Cardiac fibroblast (primary cell): Measurements from ENCODE around the gene NSUN2.

Source experiments
- DNase-seq, 2 donors: peaks; one replicate each; pipeline versions ENCODE4 v3.0.0 to v3.0.0-alpha.2; 2010; ENCODE audit warnings: low read depth in 2 of 2
- H3K4me3 ChIP-seq, 2 donors: replicated peaks in 1 of 2; 1 replicate in 1 of 2; 2 replicates in 1 of 2; pipeline ENCODE4 v1.5.1; 2011; ENCODE audit warnings: low read depth in 2 of 2, low read length in 2 of 2, mild to moderate bottlenecking in 2 of 2, moderate library complexity in 1 of 2
- CTCF ChIP-seq: IDR thresholded peaks from one replicate; pipeline ENCODE4 v1.5.1; 2011; ENCODE audit warnings: low read depth, mild to moderate bottlenecking, low read length, inconsistent platforms

The NSUN2 gene

GRCh38 chr5:6626508-6626907, 6.3 kb downstream of the NSUN2 start:
- no peak overlapping the region for H3K4me3 ChIP-seq
- TF ChIP-seq CTCF: no peak
- DNase-seq: no peak

GRCh38 chr5:6623941-6624340, 8.9 kb downstream of the NSUN2 start:
- no peak for TF ChIP-seq CTCF
- DNase-seq: no peak
- H3K4me3 ChIP-seq: no peak overlapping the region

- TF ChIP-seq CTCF: no peak
- H3K4me3 ChIP-seq: no peak overlapping the region
- no peak for DNase-seq
These were observed 9.6 kb downstream of the NSUN2 start for GRCh38 chr5:6623228-6623627.

GRCh38 chr5:6616632-6617031, 16.2 kb downstream of the NSUN2 start:
- H3K4me3 ChIP-seq: no peak overlapping the region
- DNase-seq: no peak
- no peak for TF ChIP-seq CTCF

- H3K4me3 ChIP-seq: no peak overlapping the region
- no peak for TF ChIP-seq CTCF
- no peak for DNase-seq
These were observed 17.6 kb downstream of the NSUN2 start for GRCh38 chr5:6615034-6615815.

GRCh38 chr5:6611334-6612256, 21.2 kb downstream of the NSUN2 start:
- no peak for TF ChIP-seq CTCF
- no peak overlapping the region for H3K4me3 ChIP-seq
- no peak for DNase-seq
